Ascending aorta (tissue), 2 donors: ENCODE data around the gene EFCAB13. TPM values are rescaled to one million over a fixed set of nuclear protein-coding genes. Genes with fewer than 3 reads are reported as not detected.
"Not testable (repeated sequence)": the region's sequence is repeated elsewhere in the genome, so short reads cannot be mapped to it uniquely, and the experiment has no call there.

ENCODE experiments used
- DNase-seq, 2 donors: peaks; one replicate each; pipeline ENCODE4 v3.0.0-alpha.2; 2019; ENCODE audit warnings: low spot score in 2 of 2
- H3K27ac ChIP-seq, 2 donors: fragments of 200-600 bp; sonication (generic); one replicate each; pipeline ENCODE4 v1.5.1; 2016 to 2017; ENCODE audit warnings: mild to moderate bottlenecking in 1 of 2
- H3K27me3 ChIP-seq: fragments of 200-600 bp; sonication (generic); one replicate; pipeline ENCODE4 v1.5.1; 2017
- H3K36me3 ChIP-seq, 2 donors: fragments of 200-600 bp; sonication (generic); one replicate each; pipeline ENCODE4 v1.5.1; 2016
- H3K4me1 ChIP-seq, 2 donors: fragments of 200-600 bp; sonication (generic); one replicate each; pipeline ENCODE4 v1.5.1; 2016 to 2017; ENCODE audit warnings: mild to moderate bottlenecking in 1 of 2
- H3K4me3 ChIP-seq, 2 donors: fragments of 200-600 bp; sonication (generic); one replicate each; pipeline ENCODE4 v1.5.1; 2016 to 2017; ENCODE audit warnings: mild to moderate bottlenecking in 1 of 2
- H3K9me3 ChIP-seq, 2 donors: fragments of 200-600 bp; sonication (generic); one replicate each; pipeline ENCODE4 v1.5.1; 2016
- intact Hi-C: fragments of 100-400 bp; cut with DNase I; formaldehyde crosslinking; loops from one replicate; pipeline ENCODE4 v1.15.1; 2023
- total RNA-seq: library from RNA; depleted of rRNA; stranded (reverse); fragments of >200 nt; gene quantifications from one replicate; pipeline ENCODE4 v1.1.0, GENCODE V29; 2016
- TF ChIP-seq, protein P1 (sequence below), 3 experiments: fragments of 200-600 bp in 2 of 3; fragments of 450-650 bp in 1 of 3; sonication (generic) in 2 of 3; IDR thresholded peaks; one replicate each; pipeline ENCODE4 v1.5.1; 2016 to 2019; ENCODE audit warnings: antibody characterized with exemption in 3 of 3, mild to moderate bottlenecking in 1 of 3, moderate library complexity in 1 of 3

Gene EFCAB13
- total RNA-seq, 1 donor from 2014 or later, result 1.2 TPM

DNA sequence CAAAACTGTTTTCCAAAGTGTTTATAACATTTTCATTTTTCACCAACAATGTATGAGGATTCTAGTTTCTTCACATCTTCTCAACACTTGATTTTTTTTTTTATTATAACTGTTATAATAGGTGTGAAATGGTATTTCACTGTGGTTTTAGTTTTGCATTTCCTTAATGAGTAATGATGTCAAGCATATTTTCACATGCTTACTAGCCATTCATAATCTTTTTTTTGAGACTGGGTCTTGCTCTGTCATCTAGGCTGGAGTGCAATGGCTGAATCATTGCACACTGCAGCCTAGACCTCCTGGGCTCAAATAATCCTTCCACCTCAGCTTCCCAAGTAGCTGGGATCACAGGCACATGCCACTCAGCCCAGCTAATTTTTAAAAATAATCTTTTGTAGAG lies 65.1 kb downstream of the EFCAB13 start:
- Histone ChIP-seq H3K4me1 (no peaks in the 10 kb centered on the region), H3K27ac (no peak overlapping the region), H3K27me3 (no peaks in the 10 kb centered on the region), H3K9me3 (no peaks in the 10 kb centered on the region), H3K4me3 (no peak overlapping the region), H3K36me3 (peaks cover 0 to 16% of the 10 kb centered on the region in 2 donors)
- TF ChIP-seq, protein P1, sequence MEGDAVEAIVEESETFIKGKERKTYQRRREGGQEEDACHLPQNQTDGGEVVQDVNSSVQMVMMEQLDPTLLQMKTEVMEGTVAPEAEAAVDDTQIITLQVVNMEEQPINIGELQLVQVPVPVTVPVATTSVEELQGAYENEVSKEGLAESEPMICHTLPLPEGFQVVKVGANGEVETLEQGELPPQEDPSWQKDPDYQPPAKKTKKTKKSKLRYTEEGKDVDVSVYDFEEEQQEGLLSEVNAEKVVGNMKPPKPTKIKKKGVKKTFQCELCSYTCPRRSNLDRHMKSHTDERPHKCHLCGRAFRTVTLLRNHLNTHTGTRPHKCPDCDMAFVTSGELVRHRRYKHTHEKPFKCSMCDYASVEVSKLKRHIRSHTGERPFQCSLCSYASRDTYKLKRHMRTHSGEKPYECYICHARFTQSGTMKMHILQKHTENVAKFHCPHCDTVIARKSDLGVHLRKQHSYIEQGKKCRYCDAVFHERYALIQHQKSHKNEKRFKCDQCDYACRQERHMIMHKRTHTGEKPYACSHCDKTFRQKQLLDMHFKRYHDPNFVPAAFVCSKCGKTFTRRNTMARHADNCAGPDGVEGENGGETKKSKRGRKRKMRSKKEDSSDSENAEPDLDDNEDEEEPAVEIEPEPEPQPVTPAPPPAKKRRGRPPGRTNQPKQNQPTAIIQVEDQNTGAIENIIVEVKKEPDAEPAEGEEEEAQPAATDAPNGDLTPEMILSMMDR (IDR thresholded peaks at IDR 0.05), result no peak
- intact Hi-C loops, result no loop called here
- no peak for DNase-seq

DNA sequence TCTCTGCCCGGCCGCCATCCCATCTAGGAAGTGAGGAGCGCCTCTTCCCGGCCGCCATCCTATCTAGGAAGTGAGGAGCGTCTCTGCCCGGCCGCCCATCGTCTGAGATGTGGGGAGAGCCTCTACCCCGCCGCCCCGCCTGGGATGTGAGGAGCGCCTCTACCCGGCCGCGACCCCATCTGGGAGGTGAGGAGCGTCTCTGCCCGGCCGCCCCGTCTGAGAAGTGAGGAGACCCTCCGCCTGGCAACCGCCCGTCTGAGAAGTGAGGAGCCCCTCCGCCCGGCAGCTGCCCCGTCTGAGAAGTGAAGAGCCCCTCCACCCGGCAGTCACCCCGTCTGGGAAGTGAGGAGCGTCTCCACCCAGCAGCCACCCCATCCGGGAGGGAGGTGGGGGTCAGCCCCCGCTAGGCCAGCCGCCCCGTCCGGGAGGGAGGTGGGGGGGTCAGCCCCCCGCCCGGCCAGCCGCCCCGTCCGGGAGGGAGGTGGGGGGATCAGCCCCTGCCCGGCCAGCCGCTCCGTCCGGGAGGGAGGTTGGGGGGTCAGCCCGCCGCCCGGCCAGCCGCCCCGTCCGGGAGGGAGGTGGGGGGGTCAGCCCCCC lies 73.9 kb downstream of the EFCAB13 start:
- intact Hi-C loops, H3K27ac ChIP-seq, H3K4me1 ChIP-seq, H3K27me3 ChIP-seq, DNase-seq, H3K9me3 ChIP-seq, H3K36me3 ChIP-seq, H3K4me3 ChIP-seq: not testable (repeated sequence)

DNA sequence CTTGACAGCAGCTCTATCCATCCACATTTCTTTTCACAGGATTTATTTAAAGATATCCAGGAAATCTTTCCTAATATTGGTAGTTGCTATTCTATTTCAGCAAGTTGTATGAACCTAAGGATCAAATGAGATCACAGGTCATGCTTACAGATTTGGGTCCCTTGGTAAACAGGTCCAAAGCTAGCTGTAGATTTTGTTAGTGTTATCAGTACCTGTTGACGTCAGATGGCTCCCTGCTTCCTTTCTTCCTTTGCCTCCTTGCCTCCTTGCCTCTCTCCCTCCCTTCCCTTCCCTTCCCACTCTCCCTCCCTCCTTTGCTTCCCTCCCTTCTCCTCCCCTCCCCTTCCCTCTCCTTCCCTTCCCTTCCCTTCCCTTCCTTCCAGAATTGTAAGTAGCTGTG lies 76.6 kb downstream of the EFCAB13 start:
- Histone ChIP-seq H3K4me3 (no peak overlapping the region), H3K36me3 (peaks cover 0 to 6% of the 10 kb centered on the region in 2 donors), H3K27me3 (no peaks in the 10 kb centered on the region), H3K9me3 (no peaks in the 10 kb centered on the region), H3K4me1 (no peaks in the 10 kb centered on the region), H3K27ac (no peak overlapping the region)
- TF ChIP-seq, protein P1 (IDR thresholded peaks at IDR 0.05), result no peak
- intact Hi-C loops, result no loop called here
- no peak for DNase-seq

DNA sequence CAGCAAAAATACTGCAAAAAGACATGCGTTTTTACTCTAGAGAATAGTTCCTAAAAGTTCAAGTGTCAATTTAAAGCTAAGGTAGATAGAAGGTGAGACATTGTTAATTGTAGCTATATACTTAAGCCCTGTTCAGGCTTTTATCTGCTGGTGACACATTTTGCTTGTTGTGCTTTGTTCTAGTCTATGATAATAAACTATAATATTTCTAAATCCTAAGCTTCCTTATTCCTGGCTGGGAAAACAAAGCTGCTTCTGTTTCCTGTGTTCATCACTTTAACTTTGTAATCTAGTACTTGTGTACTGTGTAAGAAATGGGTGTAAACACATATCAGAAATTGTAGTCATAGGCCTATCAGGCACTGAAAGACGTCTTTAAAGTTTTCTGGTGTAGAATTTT lies 77.3 kb downstream of the EFCAB13 start:
- no peak overlapping the region for H3K27ac ChIP-seq
- intact Hi-C loops, result no loop called here
- peaks cover 0 to 3% of the 10 kb centered on the region in 2 donors for H3K36me3 ChIP-seq
- DNase-seq, result no peak
- H3K27me3 ChIP-seq, result no peaks in the 10 kb centered on the region
- no peak overlapping the region for H3K4me3 ChIP-seq
- no peaks in the 10 kb centered on the region for H3K4me1 ChIP-seq
- TF ChIP-seq, protein P1 (IDR thresholded peaks at IDR 0.05), result no peak
- H3K9me3 ChIP-seq, result no peaks in the 10 kb centered on the region

DNA sequence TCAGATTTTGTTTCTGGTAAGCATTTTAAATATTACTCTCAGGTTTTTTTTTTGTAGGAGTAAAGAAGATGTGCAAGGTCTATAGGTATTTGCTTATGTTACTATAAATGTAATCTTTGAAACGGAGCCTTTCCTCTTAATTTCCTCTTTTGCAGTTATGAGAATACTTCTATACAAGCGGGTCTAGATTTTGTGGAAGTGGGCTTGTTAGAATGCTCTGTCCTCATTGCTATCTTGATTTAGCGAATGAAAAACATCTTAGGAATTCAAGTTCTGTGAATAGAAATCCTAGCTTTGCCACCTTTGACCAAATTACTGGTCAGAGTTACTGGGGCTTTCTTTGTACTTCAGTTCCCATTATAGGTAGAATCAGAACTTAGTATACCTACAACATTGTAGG lies 80.3 kb downstream of the EFCAB13 start:
- peaks cover 0 to 4% of the 10 kb centered on the region in 2 donors for H3K36me3 ChIP-seq
- no peak for DNase-seq
- intact Hi-C loops, result no loop called here
- H3K27ac ChIP-seq, result no peak overlapping the region
- H3K4me1 ChIP-seq, result no peaks in the 10 kb centered on the region
- H3K27me3 ChIP-seq, result no peaks in the 10 kb centered on the region
- TF ChIP-seq, protein P1 (IDR thresholded peaks at IDR 0.05), result no peak
- no peaks in the 10 kb centered on the region for H3K9me3 ChIP-seq
- H3K4me3 ChIP-seq, result no peak overlapping the region

DNA sequence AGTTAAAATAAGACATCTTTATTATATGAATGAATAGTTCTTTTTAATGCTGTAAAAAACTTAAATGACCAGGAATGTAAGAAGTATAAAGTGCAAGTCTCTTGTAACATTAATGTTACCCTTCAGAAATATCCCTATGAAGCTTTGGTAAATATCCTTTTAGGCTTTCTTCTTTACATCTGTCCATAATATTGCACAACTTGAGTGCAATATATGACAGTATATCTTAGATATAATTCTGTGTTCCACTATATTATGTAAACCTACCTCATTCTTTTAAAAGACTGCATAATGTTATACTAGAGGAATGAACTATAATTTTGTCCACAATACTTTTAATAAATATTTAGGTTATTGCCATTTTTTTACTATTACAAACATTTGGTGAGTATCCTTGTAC lies 81.1 kb downstream of the EFCAB13 start:
- Histone ChIP-seq H3K36me3 (peaks cover 0 to 3% of the 10 kb centered on the region in 2 donors), H3K9me3 (no peaks in the 10 kb centered on the region), H3K27ac (no peak overlapping the region), H3K4me3 (no peak overlapping the region), H3K27me3 (no peaks in the 10 kb centered on the region), H3K4me1 (no peaks in the 10 kb centered on the region)
- TF ChIP-seq, protein P1 (IDR thresholded peaks at IDR 0.05), result no peak
- intact Hi-C loops, result no loop called here
- no peak for DNase-seq
